Kidney (tissue), 14 donors: ENCODE data around the gene ITIH4. TPM values are rescaled to one million over a fixed set of nuclear protein-coding genes. Genes with fewer than 3 reads are reported as not detected.
A peak's percentile ranks its signal among the peaks of the same experiment; 100 is the strongest.

Source experiments
- DNase-seq, 5 donors: peaks; one replicate each; pipeline ENCODE4 v3.0.0-alpha.2; 2013 to 2020
- FAIRE-seq: peaks from 2 replicates; lab custom pipeline; 2012; peaks lifted over from hg19 to GRCh38; lab: Jason Lieb, UNC
- H3K27ac ChIP-seq, 2 donors: one replicate each; pipeline ENCODE4 v1.7.0; 2013; ENCODE audit warnings: low read depth in 2 of 2, low read length in 2 of 2, inconsistent platforms in 1 of 2
- H3K27me3 ChIP-seq: one replicate; pipeline ENCODE4 v1.7.1; 2013; ENCODE audit warnings: low read length, inconsistent platforms; ENCODE audit not compliant: control insufficient read depth, insufficient read depth
- H3K36me3 ChIP-seq, 3 donors: one replicate each; pipeline versions ENCODE4 v1.7.0 to v1.7.1; 2013; ENCODE audit warnings: low read length in 3 of 3, control low read depth in 1 of 3, inconsistent platforms in 1 of 3; ENCODE audit not compliant: insufficient read depth in 3 of 3, control insufficient read depth in 2 of 3
- H3K4me1 ChIP-seq, 3 donors: one replicate each; pipeline versions ENCODE4 v1.7.0 to v1.7.1; 2013; ENCODE audit warnings: low read length in 3 of 3, inconsistent platforms in 1 of 3, low read depth in 1 of 3; ENCODE audit not compliant: control insufficient read depth in 2 of 3, insufficient read depth in 2 of 3
- H3K4me3 ChIP-seq, 3 donors: one replicate each; pipeline versions ENCODE4 v1.7.0 to v1.8.1; 2013; ENCODE audit warnings: low read length in 3 of 3, control low read depth in 1 of 3, inconsistent platforms in 1 of 3
- H3K9ac ChIP-seq, 3 donors: one replicate each; pipeline versions ENCODE4 v1.7.0 to v1.7.1; 2013; ENCODE audit warnings: low read length in 3 of 3, control low read depth in 1 of 3, inconsistent platforms in 1 of 3
- H3K9me3 ChIP-seq, 3 donors: one replicate each; pipeline versions ENCODE4 v1.7.0 to v1.7.1; 2013; ENCODE audit warnings: low read length in 3 of 3, control low read depth in 1 of 3, inconsistent platforms in 1 of 3; ENCODE audit not compliant: control insufficient read depth in 2 of 3, insufficient read depth in 1 of 3
- CTCF ChIP-seq: IDR thresholded peaks from 3 replicates; pipeline ENCODE4 v1.5.1; 2012; ENCODE audit warnings: mild to moderate bottlenecking, moderate library complexity, borderline replicate concordance; ENCODE audit not compliant: insufficient read depth; ENCODE audit errors: extremely low read depth
- intact Hi-C: fragments of 100-400 bp; cut with DNase I; formaldehyde crosslinking; loops from one replicate; pipeline ENCODE4 v1.11.1; 2022
- polyA plus RNA-seq: library from polyadenylated mRNA; stranded (reverse); fragments of 350-450 nt; fragmentation: Illumina TruSeq; extraction: RNeasy Lipid Tissue Mini Kit (QIAGEN cat#74804); gene quantifications from one replicate; pipeline ENCODE4 v1.2.3, GENCODE V29; 2014; ENCODE audit warnings: low read depth, low replicate concordance; ENCODE audit not compliant: insufficient read depth
- total RNA-seq: library from RNA; stranded (reverse); fragmentation: NEBNext Ultra II Directional; extraction: Animal tissue kit (Norgen Biotek cat#: 25700); gene quantifications from one replicate; pipeline ENCODE4 v1.2.1, GENCODE V29; 2021
- donor health status: control.
- donor health status: control.
- donor health status: control.
- donor health status: control.
- donor health status: control.
- donor health status: DM: yes; HTN: yes; CAD: no.
- donor health status: Normal renal cell carcinoma (clear cell type).

Gene ITIH4
- total and polyA plus RNA-seq, 2 donors from 2014 or later, result 12.9 to 15.4 TPM

GRCh38 chr3:52845157-52845556, 14.7 kb upstream of the ITIH4 start:
- peaks cover 0 to 35% (median 25%) of the 10 kb centered on the region in 3 donors for H3K36me3 ChIP-seq
- peaks cover 0 to 4% (median 0%) of the 10 kb centered on the region in 3 donors for H3K4me1 ChIP-seq
- peak overlapping the region in 1 of 2 donors; percentile 57 for H3K27ac ChIP-seq
- H3K27me3 ChIP-seq, result no peaks in the 10 kb centered on the region
- DNase-seq (peak in 1 of 5 donors; percentile 50), FAIRE-seq (no peak)
- H3K9ac ChIP-seq, result no peak overlapping the region
- no peaks in the 10 kb centered on the region for H3K9me3 ChIP-seq
- TF ChIP-seq CTCF, result no peak
- intact Hi-C loops, result no loop called here
- no peak overlapping the region for H3K4me3 ChIP-seq

GRCh38 chr3:52844290-52844975, 14.0 kb upstream of the ITIH4 start:
- H3K4me3 ChIP-seq, result no peak overlapping the region
- DNase-seq, result peak in 1 of 5 donors; percentile 56
- no peak for TF ChIP-seq CTCF
- FAIRE-seq, result no peak
- H3K27ac ChIP-seq, result no peak overlapping the region
- intact Hi-C loops, result no loop called here
- no peak overlapping the region for H3K9ac ChIP-seq
- H3K27me3 ChIP-seq, result no peaks in the 10 kb centered on the region
- H3K4me1 ChIP-seq, result peaks cover 0 to 4% (median 0%) of the 10 kb centered on the region in 3 donors
- no peaks in the 10 kb centered on the region for H3K9me3 ChIP-seq
- H3K36me3 ChIP-seq, result peaks cover 0 to 35% (median 24%) of the 10 kb centered on the region in 3 donors

- intact Hi-C loops, result no loop called here
- FAIRE-seq (no peak), DNase-seq (peak in 1 of 5 donors; percentile 19)
- Histone ChIP-seq H3K9me3 (no peaks in the 10 kb centered on the region), H3K9ac (no peak overlapping the region), H3K4me3 (no peak overlapping the region), H3K27ac (no peak overlapping the region), H3K27me3 (no peaks in the 10 kb centered on the region), H3K36me3 (peaks cover 0 to 29% (median 24%) of the 10 kb centered on the region in 3 donors), H3K4me1 (peaks cover 0 to 4% (median 0%) of the 10 kb centered on the region in 3 donors)
- TF ChIP-seq CTCF, result no peak
Measured at GRCh38 chr3:52843881-52844280, 13.4 kb upstream of the ITIH4 start.
